ENCODE results near the gene DNAJB13. TPM values are rescaled to one million over a fixed set of nuclear protein-coding genes. Genes with fewer than 3 reads are reported as not detected.

DNAJB13 gene
- polyA plus RNA-seq, 1 of the 3 experiments (the other 2 are of a cell fraction): 0.51 TPM

- H3K9ac ChIP-seq: no peak overlapping the region
- no peaks in the 10 kb centered on the region for H4K20me1 ChIP-seq (ENCODE audit: insufficient read depth)
- ChIA-PET POLR2A (interaction anchor here (1.0 kb wide), 1 partner anchor 24 kb away, joined by 3 read pairs; the partner anchor contains the start of gene UCP2), CTCF (interaction anchor here (0.9 to 1.0 kb wide), 2 partner anchors 26 to 298 kb away, joined by 3 read pairs; no protein-coding TSS in a partner anchor)
- H3K79me2 ChIP-seq (ENCODE audit: insufficient read depth): no peaks in the 10 kb centered on the region
- no peaks in the 10 kb centered on the region; a peak in 1 of 4 replicates for H3K4me1 ChIP-seq (ENCODE audit: control insufficient read depth in 1 of 2, insufficient read depth in 2 of 2, low read depth in 1 of 2, low read length in 1 of 2)
- H3K4me3 ChIP-seq (ENCODE audit: low read depth in 2 of 2, low read length in 1 of 2): no peak overlapping the region
- H3F3A ChIP-seq (replicated peaks; ENCODE audit: insufficient read depth): peaks cover 3% of the 10 kb centered on the region
- H3K9me2 ChIP-seq: no peaks in the 10 kb centered on the region
- H3K27ac ChIP-seq (ENCODE audit: low read depth in 2 of 2, low read length in 1 of 2): no peak overlapping the region
- no peaks in the 10 kb centered on the region for H3K9me3 ChIP-seq
- no peaks in the 10 kb centered on the region for H3K27me3 ChIP-seq (ENCODE audit: insufficient read depth)
- H3K4me2 ChIP-seq: no peak overlapping the region
- no peaks in the 10 kb centered on the region for H3K36me3 ChIP-seq (replicated peaks in 1 of 2; ENCODE audit: control insufficient read depth in 1 of 2, insufficient read depth in 2 of 2, low read length in 1 of 2)
- no peak overlapping the region for H2AFZ ChIP-seq (ENCODE audit: low read depth)
- 92% methylated on average over 18 of the region's 25 CpGs for WGBS (ENCODE audit: low lambda C conversion rate)
- no peak for DNase-seq
- no peak for TF ChIP-seq FOXM1 (IDR thresholded peaks at IDR 0.05; ENCODE audit: low read depth)
- no peak for TF ChIP-seq GATA2 (CRISPR knock-in tag; IDR thresholded peaks at IDR 0.05)
- TF ChIP-seq RXRA (IDR thresholded peaks at IDR 0.05; ENCODE audit: borderline replicate concordance, low read depth): no peak
- TF ChIP-seq TAF1 (IDR thresholded peaks at IDR 0.05; ENCODE audit: borderline replicate concordance, low read depth, low read length): no peak
- no peak for TF ChIP-seq FOXJ3 (CRISPR knock-in tag; IDR thresholded peaks at IDR 0.05)
- no peak for TF ChIP-seq RFX5 (IDR thresholded peaks at IDR 0.05; ENCODE audit: low read length)
- TF ChIP-seq TEAD4 (IDR thresholded peaks at IDR 0.05; ENCODE audit: borderline replicate concordance, insufficient read depth): no peak
Observed at GRCh38 chr11:73957654-73958361, 7.0 kb downstream of the DNAJB13 start.

GRCh38 chr11:73958521-73959141 is 7.8 kb downstream of the DNAJB13 start:
- CTCF ChIA-PET: interaction anchor here (0.9 to 1.0 kb wide), 2 partner anchors 27 to 298 kb away, joined by 3 read pairs; no protein-coding TSS in a partner anchor
- TF ChIP-seq SMC3 (IDR thresholded peaks at IDR 0.05; ENCODE audit: low read depth, low read length) (no peak), IRF3 (IDR thresholded peaks at IDR 0.05; ENCODE audit: low read depth, low read length) (no peak), EZH2phosphoT487 (IDR thresholded peaks at IDR 0.05; ENCODE audit: borderline replicate concordance, low read depth) (no peak), SIN3A (IDR thresholded peaks at IDR 0.05; ENCODE audit: borderline replicate concordance, low read depth, low read length) (no peak), REST (IDR thresholded peaks at IDR 0.05; ENCODE audit: low read depth, low read length) (no peak), JUND (IDR thresholded peaks at IDR 0.05) (no peak), TCF12 (IDR thresholded peaks at IDR 0.05) (no peak), RCOR1 (IDR thresholded peaks at IDR 0.05; ENCODE audit: low read length) (no peak), TEAD4 (IDR thresholded peaks at IDR 0.05; ENCODE audit: borderline replicate concordance, insufficient read depth) (no peak), MEF2A (IDR thresholded peaks at IDR 0.05; ENCODE audit: borderline replicate concordance, low read depth) (no peak), CHD2 (IDR thresholded peaks at IDR 0.05; ENCODE audit: low read length, partially characterized antibody) (no peak), PBX3 (IDR thresholded peaks at IDR 0.05) (no peak)
- TF ChIP-seq, protein P1, sequence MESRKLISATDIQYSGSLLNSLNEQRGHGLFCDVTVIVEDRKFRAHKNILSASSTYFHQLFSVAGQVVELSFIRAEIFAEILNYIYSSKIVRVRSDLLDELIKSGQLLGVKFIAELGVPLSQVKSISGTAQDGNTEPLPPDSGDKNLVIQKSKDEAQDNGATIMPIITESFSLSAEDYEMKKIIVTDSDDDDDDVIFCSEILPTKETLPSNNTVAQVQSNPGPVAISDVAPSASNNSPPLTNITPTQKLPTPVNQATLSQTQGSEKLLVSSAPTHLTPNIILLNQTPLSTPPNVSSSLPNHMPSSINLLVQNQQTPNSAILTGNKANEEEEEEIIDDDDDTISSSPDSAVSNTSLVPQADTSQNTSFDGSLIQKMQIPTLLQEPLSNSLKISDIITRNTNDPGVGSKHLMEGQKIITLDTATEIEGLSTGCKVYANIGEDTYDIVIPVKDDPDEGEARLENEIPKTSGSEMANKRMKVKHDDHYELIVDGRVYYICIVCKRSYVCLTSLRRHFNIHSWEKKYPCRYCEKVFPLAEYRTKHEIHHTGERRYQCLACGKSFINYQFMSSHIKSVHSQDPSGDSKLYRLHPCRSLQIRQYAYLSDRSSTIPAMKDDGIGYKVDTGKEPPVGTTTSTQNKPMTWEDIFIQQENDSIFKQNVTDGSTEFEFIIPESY (IDR thresholded peaks at IDR 0.05; ENCODE audit: borderline replicate concordance, low read depth): no peak

More at GRCh38 chr11:73958521-73959141, 7.8 kb downstream of the DNAJB13 start:
- Histone ChIP-seq H3K4me2 (no peak overlapping the region), H4K20me1 (ENCODE audit: insufficient read depth) (no peaks in the 10 kb centered on the region), H3K27me3 (ENCODE audit: insufficient read depth) (no peaks in the 10 kb centered on the region), H3K4me1 (ENCODE audit: control insufficient read depth in 1 of 2, insufficient read depth in 2 of 2, low read depth in 1 of 2, low read length in 1 of 2) (no peaks in the 10 kb centered on the region; a peak in 1 of 4 replicates), H3K9me3 (no peaks in the 10 kb centered on the region), H3F3A (replicated peaks; ENCODE audit: insufficient read depth) (peaks cover 3% of the 10 kb centered on the region), H3K9ac (no peak overlapping the region), H3K36me3 (replicated peaks in 1 of 2; ENCODE audit: control insufficient read depth in 1 of 2, insufficient read depth in 2 of 2, low read length in 1 of 2) (no peaks in the 10 kb centered on the region), H3K27ac (ENCODE audit: low read depth in 2 of 2, low read length in 1 of 2) (no peak overlapping the region), H2AFZ (ENCODE audit: low read depth) (no peak overlapping the region), H3K4me3 (ENCODE audit: low read depth in 2 of 2, low read length in 1 of 2) (no peak overlapping the region), H3K79me2 (ENCODE audit: insufficient read depth) (no peaks in the 10 kb centered on the region), H3K9me2 (no peaks in the 10 kb centered on the region)
- POLR2A ChIA-PET: no interaction called here
- WGBS (ENCODE audit: low lambda C conversion rate): 76% methylated on average over 10 of the region's 18 CpGs
- no peak for DNase-seq
